NT2/D1 (cell line): Measurements from ENCODE around the gene PPP1R1A.

Source experiments
- SUZ12 ChIP-seq: IDR thresholded peaks from 2 replicates; pipeline ENCODE4 v1.6.1; 2011; ENCODE audit not compliant: insufficient read length, insufficient read depth; ENCODE audit errors: extremely low read depth
- YY1 ChIP-seq: IDR thresholded peaks from 2 replicates; pipeline ENCODE4 v1.6.1; 2011; ENCODE audit not compliant: insufficient read length, insufficient read depth
- ZNF274 ChIP-seq: IDR thresholded peaks from 2 replicates; pipeline ENCODE4 v1.6.1; 2011; ENCODE audit warnings: mild to moderate bottlenecking, low read depth, low read length

- TF ChIP-seq ZNF274, result no peak
- no peak for TF ChIP-seq YY1
- no peak for TF ChIP-seq SUZ12
Observed at GRCh38 chr12:54588110-54588889, at the start of gene PPP1R1A.
